WTC11 (cell line): ENCODE measurements around the gene KAZALD1. TPM values are rescaled to one million over a fixed set of nuclear protein-coding genes. Genes with fewer than 3 reads are reported as not detected.

Experiments used
- ATAC-seq: fragments of 200-7000 bp; cut with Tn5 transposase; 2 replicates; pipeline ENCODE4 v1.10.0; 2021; ENCODE audit warnings: mild to moderate bottlenecking, moderate library complexity
- CTCF ChIA-PET: fragments of 300-600 bp; sonication (Branson Sonifier 250); formaldehyde crosslinking; loops from one replicate; lab custom pipeline; 2021; ENCODE audit warnings: antibody characterized with exemption; lab: Charles Lee
- POLR2A ChIA-PET: fragments of 350-600 bp; sonication (Branson Sonifier 250); formaldehyde crosslinking; loops from one replicate; lab custom pipeline; 2021; ENCODE audit warnings: antibody characterized with exemption; lab: Charles Lee
- DNase-seq: peaks from one replicate; pipeline ENCODE4 v3.0.0; 2021; ENCODE audit warnings: low spot score
- H3K27ac Mint-ChIP-seq: 2 replicates; pipeline ENCODE4 v1.8.0; 2021; ENCODE audit warnings: mixed read lengths
- H3K27me3 Mint-ChIP-seq: 2 replicates; pipeline ENCODE4 v1.8.0; 2021; ENCODE audit warnings: low read depth, mild to moderate bottlenecking, moderate library complexity, mixed read lengths
- H3K36me3 Mint-ChIP-seq: 2 replicates; pipeline ENCODE4 v1.8.0; 2021; ENCODE audit warnings: mixed read lengths
- H3K4me1 Mint-ChIP-seq: 2 replicates; pipeline ENCODE4 v1.8.0; 2022; ENCODE audit warnings: mixed read lengths
- H3K4me3 Mint-ChIP-seq: 2 replicates; pipeline ENCODE4 v1.8.0; 2021; ENCODE audit warnings: mild to moderate bottlenecking, moderate library complexity, mixed read lengths
- H3K9me3 Mint-ChIP-seq: 2 replicates; pipeline ENCODE4 v1.8.0; 2021; ENCODE audit warnings: mixed read lengths
- JUN ChIP-seq: sonication (generic); formaldehyde crosslinking; IDR thresholded peaks from 2 replicates; pipeline ENCODE4 v1.8.0; 2023; ENCODE audit warnings: mild to moderate bottlenecking, missing genetic modification reagents
- KAT7 ChIP-seq: sonication (generic); formaldehyde crosslinking; IDR thresholded peaks from 2 replicates; pipeline ENCODE4 v1.8.1; 2023; ENCODE audit warnings: missing genetic modification reagents, mild to moderate bottlenecking, borderline replicate concordance
- NR1H2 ChIP-seq: sonication (generic); formaldehyde crosslinking; IDR thresholded peaks from 2 replicates; pipeline ENCODE4 v1.9.0; 2021; ENCODE audit warnings: mild to moderate bottlenecking, moderate library complexity, missing genetic modification reagents
- NR2C2 ChIP-seq: sonication (generic); formaldehyde crosslinking; IDR thresholded peaks from 2 replicates; pipeline ENCODE4 v1.8.0; 2022; ENCODE audit warnings: mild to moderate bottlenecking, missing genetic modification reagents
- NR3C1 ChIP-seq: sonication (generic); formaldehyde crosslinking; conservative IDR thresholded peaks from 2 replicates; pipeline ENCODE4 v1.8.1; 2023; ENCODE audit warnings: low read depth, mild to moderate bottlenecking, missing genetic modification reagents
- TCF7 ChIP-seq: sonication (generic); formaldehyde crosslinking; IDR thresholded peaks from 2 replicates; pipeline ENCODE4 v1.8.0; 2022; ENCODE audit warnings: mild to moderate bottlenecking, low read depth, missing genetic modification reagents, moderate library complexity
- ZNF423 ChIP-seq: fragments of 250-450 bp; sonication (Bioruptor Pico); IDR thresholded peaks from 2 replicates; pipeline ENCODE4 v2.1.2; 2022; ENCODE audit warnings: mild to moderate bottlenecking, moderate library complexity
- total RNA-seq: library from RNA; stranded (reverse); gene quantifications from 3 replicates; pipeline ENCODE4 v1.2.3, GENCODE V29; 2021
- TF ChIP-seq, protein P1 (sequence below): sonication (generic); formaldehyde crosslinking; IDR thresholded peaks from 2 replicates; pipeline ENCODE4 v1.8.0; 2023; ENCODE audit warnings: mild to moderate bottlenecking, missing genetic modification reagents
- TF ChIP-seq, protein P2 (sequence below): sonication (generic); formaldehyde crosslinking; IDR thresholded peaks from 2 replicates; pipeline ENCODE4 v1.8.1; 2022; ENCODE audit warnings: mild to moderate bottlenecking, missing genetic modification reagents, moderate library complexity, borderline replicate concordance
- TF ChIP-seq, protein P3 (sequence below): sonication (generic); formaldehyde crosslinking; IDR thresholded peaks from 2 replicates; pipeline ENCODE4 v1.8.1; 2023; ENCODE audit warnings: mild to moderate bottlenecking, missing genetic modification reagents, moderate library complexity
- TF ChIP-seq, protein P4 (sequence below): sonication (generic); formaldehyde crosslinking; IDR thresholded peaks from 2 replicates; pipeline ENCODE4 v1.8.1; 2022; ENCODE audit warnings: mild to moderate bottlenecking, moderate library complexity, missing genetic modification reagents
- TF ChIP-seq, protein P5 (sequence below): sonication (generic); formaldehyde crosslinking; IDR thresholded peaks from 2 replicates; pipeline ENCODE4 v1.8.1; 2023; ENCODE audit warnings: mild to moderate bottlenecking, missing genetic modification reagents
- TF ChIP-seq, protein P6 (sequence below): sonication (generic); formaldehyde crosslinking; IDR thresholded peaks from 2 replicates; pipeline ENCODE4 v1.8.1; 2022; ENCODE audit warnings: missing genetic modification reagents, borderline replicate concordance
- TF ChIP-seq, protein P7 (sequence below): sonication (generic); formaldehyde crosslinking; IDR thresholded peaks from 2 replicates; pipeline ENCODE4 v1.8.1; 2023; ENCODE audit warnings: mild to moderate bottlenecking, missing genetic modification reagents, moderate library complexity
- TF ChIP-seq, protein P8 (sequence below): fragments of 250-450 bp; sonication (Bioruptor Pico); IDR thresholded peaks from 2 replicates; pipeline ENCODE4 v1.9.0; 2021; ENCODE audit warnings: moderate library complexity, mild to moderate bottlenecking, inconsistent platforms, borderline replicate concordance
- TF ChIP-seq, protein P9 (sequence below): sonication (generic); formaldehyde crosslinking; IDR thresholded peaks from 2 replicates; pipeline ENCODE4 v1.8.0; 2023; ENCODE audit warnings: missing genetic modification reagents, mild to moderate bottlenecking, borderline replicate concordance

KAZALD1 gene
- total RNA-seq, 1 experiment from 2014 or later: 19.2 TPM

DNA sequence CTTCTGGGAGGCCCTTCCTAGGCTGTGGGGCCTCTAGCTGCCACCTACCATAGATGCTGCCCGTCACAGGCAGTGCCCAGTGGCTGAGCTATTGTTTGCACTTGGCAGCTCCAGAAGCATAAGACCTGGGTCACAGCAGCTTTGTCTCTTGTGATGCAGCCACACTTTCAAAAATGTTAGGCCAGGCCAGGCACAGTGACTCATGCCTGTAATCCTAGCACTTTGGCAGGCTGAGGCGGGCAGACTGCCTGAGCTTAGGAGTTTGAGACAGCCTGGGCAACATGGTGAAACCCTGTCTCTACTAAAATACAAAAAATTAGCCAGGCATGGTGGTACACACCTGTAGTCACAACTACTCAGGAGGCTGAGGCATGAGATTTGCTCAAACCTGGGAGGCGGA is 9.5 kb upstream of the KAZALD1 start (continued):
- TF ChIP-seq, protein P1, sequence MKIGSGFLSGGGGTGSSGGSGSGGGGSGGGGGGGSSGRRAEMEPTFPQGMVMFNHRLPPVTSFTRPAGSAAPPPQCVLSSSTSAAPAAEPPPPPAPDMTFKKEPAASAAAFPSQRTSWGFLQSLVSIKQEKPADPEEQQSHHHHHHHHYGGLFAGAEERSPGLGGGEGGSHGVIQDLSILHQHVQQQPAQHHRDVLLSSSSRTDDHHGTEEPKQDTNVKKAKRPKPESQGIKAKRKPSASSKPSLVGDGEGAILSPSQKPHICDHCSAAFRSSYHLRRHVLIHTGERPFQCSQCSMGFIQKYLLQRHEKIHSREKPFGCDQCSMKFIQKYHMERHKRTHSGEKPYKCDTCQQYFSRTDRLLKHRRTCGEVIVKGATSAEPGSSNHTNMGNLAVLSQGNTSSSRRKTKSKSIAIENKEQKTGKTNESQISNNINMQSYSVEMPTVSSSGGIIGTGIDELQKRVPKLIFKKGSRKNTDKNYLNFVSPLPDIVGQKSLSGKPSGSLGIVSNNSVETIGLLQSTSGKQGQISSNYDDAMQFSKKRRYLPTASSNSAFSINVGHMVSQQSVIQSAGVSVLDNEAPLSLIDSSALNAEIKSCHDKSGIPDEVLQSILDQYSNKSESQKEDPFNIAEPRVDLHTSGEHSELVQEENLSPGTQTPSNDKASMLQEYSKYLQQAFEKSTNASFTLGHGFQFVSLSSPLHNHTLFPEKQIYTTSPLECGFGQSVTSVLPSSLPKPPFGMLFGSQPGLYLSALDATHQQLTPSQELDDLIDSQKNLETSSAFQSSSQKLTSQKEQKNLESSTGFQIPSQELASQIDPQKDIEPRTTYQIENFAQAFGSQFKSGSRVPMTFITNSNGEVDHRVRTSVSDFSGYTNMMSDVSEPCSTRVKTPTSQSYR (CRISPR knock-in tag): no peak
- TF ChIP-seq, protein P2, sequence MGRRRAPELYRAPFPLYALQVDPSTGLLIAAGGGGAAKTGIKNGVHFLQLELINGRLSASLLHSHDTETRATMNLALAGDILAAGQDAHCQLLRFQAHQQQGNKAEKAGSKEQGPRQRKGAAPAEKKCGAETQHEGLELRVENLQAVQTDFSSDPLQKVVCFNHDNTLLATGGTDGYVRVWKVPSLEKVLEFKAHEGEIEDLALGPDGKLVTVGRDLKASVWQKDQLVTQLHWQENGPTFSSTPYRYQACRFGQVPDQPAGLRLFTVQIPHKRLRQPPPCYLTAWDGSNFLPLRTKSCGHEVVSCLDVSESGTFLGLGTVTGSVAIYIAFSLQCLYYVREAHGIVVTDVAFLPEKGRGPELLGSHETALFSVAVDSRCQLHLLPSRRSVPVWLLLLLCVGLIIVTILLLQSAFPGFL (CRISPR knock-in tag): no peak
- TF ChIP-seq, protein P3, sequence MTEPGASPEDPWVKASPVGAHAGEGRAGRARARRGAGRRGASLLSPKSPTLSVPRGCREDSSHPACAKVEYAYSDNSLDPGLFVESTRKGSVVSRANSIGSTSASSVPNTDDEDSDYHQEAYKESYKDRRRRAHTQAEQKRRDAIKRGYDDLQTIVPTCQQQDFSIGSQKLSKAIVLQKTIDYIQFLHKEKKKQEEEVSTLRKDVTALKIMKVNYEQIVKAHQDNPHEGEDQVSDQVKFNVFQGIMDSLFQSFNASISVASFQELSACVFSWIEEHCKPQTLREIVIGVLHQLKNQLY (CRISPR knock-in tag): no peak
- TF ChIP-seq KAT7 (CRISPR knock-in tag) (no peak), NR1H2 (no peak), NR3C1 (CRISPR knock-in tag) (no peak), JUN (CRISPR knock-in tag) (no peak)
- TF ChIP-seq, protein P4, sequence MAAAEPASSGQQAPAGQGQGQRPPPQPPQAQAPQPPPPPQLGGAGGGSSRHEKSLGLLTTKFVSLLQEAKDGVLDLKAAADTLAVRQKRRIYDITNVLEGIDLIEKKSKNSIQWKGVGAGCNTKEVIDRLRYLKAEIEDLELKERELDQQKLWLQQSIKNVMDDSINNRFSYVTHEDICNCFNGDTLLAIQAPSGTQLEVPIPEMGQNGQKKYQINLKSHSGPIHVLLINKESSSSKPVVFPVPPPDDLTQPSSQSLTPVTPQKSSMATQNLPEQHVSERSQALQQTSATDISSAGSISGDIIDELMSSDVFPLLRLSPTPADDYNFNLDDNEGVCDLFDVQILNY (CRISPR knock-in tag): no peak
- TF ChIP-seq, protein P5, sequence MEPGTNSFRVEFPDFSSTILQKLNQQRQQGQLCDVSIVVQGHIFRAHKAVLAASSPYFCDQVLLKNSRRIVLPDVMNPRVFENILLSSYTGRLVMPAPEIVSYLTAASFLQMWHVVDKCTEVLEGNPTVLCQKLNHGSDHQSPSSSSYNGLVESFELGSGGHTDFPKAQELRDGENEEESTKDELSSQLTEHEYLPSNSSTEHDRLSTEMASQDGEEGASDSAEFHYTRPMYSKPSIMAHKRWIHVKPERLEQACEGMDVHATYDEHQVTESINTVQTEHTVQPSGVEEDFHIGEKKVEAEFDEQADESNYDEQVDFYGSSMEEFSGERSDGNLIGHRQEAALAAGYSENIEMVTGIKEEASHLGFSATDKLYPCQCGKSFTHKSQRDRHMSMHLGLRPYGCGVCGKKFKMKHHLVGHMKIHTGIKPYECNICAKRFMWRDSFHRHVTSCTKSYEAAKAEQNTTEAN (CRISPR knock-in tag): no peak
- TF ChIP-seq, all 79 proteins: peak for 0

DNA sequence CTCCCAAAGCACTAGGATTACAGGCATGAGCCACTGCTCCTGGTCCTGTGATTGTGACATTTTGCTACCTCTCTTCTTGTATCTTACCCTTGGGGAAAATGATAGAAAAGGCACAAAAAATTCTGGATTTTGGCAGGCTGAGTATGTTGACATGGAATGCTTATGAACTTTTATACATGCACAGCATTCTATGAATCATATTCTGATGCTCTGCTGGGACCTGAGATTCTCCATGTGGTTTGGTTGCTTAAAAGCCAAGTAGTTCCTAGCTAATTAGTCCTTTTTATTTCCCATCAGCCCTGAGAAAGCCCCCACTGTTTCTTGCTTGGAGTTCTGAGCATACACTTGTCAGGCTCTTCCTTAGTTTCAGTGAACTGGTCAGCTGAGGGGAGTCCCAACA is 8.3 kb upstream of the KAZALD1 start:
- H3K4me1 Mint-ChIP-seq: peaks cover 23% of the 10 kb centered on the region
- no peak overlapping the region; the same call in 1 of the 2 replicates for H3K27ac Mint-ChIP-seq
- DNase-seq (no peak), ATAC-seq (no peak)
- H3K9me3 Mint-ChIP-seq: no peaks in the 10 kb centered on the region
- ChIA-PET POLR2A (no interaction called here), CTCF (interaction anchor here (8.4 to 10.4 kb wide), 2 partner anchors 15 to 87 kb away, joined by 143 to 181 read pairs; no protein-coding TSS in a partner anchor)
- H3K4me3 Mint-ChIP-seq: no peak overlapping the region
- H3K36me3 Mint-ChIP-seq: peaks cover 3% of the 10 kb centered on the region; the same call in 1 of the 2 replicates
- H3K27me3 Mint-ChIP-seq: peaks cover 36% of the 10 kb centered on the region
- TF ChIP-seq, protein P6, sequence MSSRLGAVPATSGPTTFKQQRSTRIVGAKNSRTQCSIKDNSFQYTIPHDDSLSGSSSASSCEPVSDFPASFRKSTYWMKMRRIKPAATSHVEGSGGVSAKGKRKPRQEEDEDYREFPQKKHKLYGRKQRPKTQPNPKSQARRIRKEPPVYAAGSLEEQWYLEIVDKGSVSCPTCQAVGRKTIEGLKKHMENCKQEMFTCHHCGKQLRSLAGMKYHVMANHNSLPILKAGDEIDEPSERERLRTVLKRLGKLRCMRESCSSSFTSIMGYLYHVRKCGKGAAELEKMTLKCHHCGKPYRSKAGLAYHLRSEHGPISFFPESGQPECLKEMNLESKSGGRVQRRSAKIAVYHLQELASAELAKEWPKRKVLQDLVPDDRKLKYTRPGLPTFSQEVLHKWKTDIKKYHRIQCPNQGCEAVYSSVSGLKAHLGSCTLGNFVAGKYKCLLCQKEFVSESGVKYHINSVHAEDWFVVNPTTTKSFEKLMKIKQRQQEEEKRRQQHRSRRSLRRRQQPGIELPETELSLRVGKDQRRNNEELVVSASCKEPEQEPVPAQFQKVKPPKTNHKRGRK (CRISPR knock-in tag): no peak
- TF ChIP-seq, protein P7, sequence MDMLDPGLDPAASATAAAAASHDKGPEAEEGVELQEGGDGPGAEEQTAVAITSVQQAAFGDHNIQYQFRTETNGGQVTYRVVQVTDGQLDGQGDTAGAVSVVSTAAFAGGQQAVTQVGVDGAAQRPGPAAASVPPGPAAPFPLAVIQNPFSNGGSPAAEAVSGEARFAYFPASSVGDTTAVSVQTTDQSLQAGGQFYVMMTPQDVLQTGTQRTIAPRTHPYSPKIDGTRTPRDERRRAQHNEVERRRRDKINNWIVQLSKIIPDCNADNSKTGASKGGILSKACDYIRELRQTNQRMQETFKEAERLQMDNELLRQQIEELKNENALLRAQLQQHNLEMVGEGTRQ (CRISPR knock-in tag): no peak
- TF ChIP-seq ZNF423 (CRISPR knock-in tag) (no peak), NR2C2 (no peak), TCF7 (CRISPR knock-in tag) (no peak)
- TF ChIP-seq, protein P8, sequence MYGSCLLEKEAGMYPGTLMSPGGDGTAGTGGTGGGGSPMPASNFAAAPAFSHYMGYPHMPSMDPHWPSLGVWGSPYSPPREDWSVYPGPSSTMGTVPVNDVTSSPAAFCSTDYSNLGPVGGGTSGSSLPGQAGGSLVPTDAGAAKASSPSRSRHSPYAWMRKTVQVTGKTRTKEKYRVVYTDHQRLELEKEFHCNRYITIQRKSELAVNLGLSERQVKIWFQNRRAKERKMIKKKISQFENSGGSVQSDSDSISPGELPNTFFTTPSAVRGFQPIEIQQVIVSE (CRISPR knock-in tag): no peak
- TF ChIP-seq, protein P9, sequence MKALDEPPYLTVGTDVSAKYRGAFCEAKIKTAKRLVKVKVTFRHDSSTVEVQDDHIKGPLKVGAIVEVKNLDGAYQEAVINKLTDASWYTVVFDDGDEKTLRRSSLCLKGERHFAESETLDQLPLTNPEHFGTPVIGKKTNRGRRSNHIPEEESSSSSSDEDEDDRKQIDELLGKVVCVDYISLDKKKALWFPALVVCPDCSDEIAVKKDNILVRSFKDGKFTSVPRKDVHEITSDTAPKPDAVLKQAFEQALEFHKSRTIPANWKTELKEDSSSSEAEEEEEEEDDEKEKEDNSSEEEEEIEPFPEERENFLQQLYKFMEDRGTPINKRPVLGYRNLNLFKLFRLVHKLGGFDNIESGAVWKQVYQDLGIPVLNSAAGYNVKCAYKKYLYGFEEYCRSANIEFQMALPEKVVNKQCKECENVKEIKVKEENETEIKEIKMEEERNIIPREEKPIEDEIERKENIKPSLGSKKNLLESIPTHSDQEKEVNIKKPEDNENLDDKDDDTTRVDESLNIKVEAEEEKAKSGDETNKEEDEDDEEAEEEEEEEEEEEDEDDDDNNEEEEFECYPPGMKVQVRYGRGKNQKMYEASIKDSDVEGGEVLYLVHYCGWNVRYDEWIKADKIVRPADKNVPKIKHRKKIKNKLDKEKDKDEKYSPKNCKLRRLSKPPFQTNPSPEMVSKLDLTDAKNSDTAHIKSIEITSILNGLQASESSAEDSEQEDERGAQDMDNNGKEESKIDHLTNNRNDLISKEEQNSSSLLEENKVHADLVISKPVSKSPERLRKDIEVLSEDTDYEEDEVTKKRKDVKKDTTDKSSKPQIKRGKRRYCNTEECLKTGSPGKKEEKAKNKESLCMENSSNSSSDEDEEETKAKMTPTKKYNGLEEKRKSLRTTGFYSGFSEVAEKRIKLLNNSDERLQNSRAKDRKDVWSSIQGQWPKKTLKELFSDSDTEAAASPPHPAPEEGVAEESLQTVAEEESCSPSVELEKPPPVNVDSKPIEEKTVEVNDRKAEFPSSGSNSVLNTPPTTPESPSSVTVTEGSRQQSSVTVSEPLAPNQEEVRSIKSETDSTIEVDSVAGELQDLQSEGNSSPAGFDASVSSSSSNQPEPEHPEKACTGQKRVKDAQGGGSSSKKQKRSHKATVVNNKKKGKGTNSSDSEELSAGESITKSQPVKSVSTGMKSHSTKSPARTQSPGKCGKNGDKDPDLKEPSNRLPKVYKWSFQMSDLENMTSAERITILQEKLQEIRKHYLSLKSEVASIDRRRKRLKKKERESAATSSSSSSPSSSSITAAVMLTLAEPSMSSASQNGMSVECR (CRISPR knock-in tag): no peak
- TF ChIP-seq, protein P1 (CRISPR knock-in tag): no peak
